Right ventricle myocardium inferior (tissue), 1 donor: ENCODE data around the gene LRCH1. TPM values are rescaled to one million over a fixed set of nuclear protein-coding genes. Genes with fewer than 3 reads are reported as not detected.

ENCODE experiments used
- ATAC-seq: fragments of 200-7000 bp; cut with Tn5 transposase; one replicate; pipeline ENCODE4 v1.9.1; 2020; ENCODE audit warnings: mild to moderate bottlenecking, moderate library complexity
- DNase-seq: peaks from one replicate; pipeline ENCODE4 v3.0.0; 2021; ENCODE audit errors: missing footprints
- intact Hi-C: fragments of 100-400 bp; cut with DNase I; formaldehyde crosslinking; loops from one replicate; pipeline ENCODE4 v1.11.0; 2022
- total RNA-seq: library from RNA; stranded (reverse); fragmentation: NEBNext Ultra II Directional; extraction: Animal tissue kit (Norgen Biotek cat#: 25700); gene quantifications from one replicate; pipeline ENCODE4 v1.2.1, GENCODE V29; 2021
- donor health status: DM: no; HTN: yes; CAD: no; lungs with severe emphysema.

LRCH1 gene
- total RNA-seq, 1 donor from 2014 or later, result 11.9 TPM

DNA sequence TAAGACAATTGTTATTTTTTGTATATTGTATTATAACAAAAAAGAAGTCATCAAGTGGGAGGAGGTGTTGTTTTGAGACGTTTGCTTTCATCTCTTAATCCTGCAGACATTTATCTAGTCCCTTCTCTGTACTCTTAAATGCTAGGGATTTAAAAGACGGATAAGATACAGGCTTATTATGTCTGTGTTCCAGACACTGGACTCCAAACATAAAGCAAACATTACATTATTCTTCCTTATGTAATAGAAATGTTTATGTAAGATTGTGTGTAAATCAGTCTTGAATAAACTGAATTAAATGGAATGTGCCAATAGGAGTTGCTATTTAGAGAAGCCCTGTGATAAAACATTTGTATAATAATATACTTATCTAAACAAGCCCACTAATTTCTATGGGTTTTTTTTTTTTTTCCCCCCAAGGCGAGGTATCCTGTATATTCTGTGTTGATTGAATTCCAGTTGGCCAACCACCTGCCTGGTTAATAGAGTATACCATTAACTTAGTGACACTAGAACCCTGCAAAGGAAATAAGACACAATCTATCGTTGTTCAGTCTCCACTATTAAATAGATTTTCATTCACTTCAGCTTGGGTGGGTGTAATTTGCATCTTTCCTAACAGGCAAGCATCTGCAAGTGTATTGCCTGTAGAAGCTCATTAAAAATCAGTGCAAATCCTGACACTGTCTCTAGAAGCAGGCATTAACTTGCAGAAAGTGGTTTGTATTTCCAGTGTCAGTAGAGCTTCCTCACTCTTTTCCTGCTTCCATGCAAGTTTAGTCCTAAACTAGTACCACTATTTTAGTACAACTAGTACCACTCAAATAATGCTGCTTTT lies 69.0 kb downstream of the LRCH1 start:
- ATAC-seq (no peak), DNase-seq (no peak)
- intact Hi-C loops, result no loop called here

DNA sequence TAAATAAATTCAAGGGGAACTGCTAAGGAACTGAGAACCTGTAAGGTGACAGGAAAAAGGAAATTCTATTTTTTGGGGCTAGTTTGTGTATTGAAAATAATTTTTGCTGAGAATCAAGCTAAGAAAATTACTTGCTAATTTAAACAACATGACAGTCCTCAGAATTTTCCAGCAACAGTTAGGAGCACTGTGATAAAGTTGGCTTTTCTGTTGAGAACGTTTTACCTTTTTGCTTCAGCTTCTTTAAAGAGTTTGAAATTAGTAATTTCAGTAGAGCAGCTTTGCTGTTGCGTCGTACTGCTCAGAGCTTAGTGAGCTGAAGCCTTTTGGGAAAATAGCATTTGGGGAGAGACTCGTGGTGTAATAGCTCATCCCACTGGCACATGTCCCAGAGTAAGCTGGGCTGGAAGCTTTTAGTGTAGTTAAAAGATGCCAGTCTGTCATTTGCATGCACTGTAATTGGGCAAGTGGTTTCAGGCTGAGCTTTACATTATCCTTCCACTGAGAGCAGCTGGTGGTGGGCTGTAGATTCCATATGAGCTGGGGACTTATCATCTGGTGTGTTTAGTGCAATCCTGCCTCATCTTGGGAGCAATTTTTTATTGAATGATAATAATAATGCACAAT lies 69.8 kb downstream of the LRCH1 start:
- ATAC-seq, result peak; percentile 88
- DNase-seq, result no peak
- intact Hi-C loops, result no loop called here

DNA sequence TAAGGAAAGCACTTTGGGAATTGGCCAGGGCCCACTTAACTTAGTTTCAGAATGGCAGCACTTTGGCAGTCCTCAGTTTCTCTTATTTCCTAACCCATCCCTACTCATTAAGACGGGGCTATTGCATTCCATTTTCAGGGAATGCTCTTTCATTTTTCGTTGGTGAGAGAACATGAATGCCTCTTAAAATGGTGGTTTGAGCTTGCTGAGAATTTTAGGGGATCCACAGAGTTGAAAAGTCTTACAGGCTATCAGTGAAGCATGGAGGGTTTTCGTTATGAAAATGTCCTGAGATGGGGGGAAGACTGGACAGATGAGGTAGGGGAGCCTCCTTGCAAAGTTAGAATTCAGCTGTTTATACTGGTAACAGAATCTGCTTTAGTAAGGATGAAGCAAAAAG lies 71.4 kb downstream of the LRCH1 start:
- no peak for DNase-seq
- no peak for ATAC-seq
- intact Hi-C loops, result no loop called here

DNA sequence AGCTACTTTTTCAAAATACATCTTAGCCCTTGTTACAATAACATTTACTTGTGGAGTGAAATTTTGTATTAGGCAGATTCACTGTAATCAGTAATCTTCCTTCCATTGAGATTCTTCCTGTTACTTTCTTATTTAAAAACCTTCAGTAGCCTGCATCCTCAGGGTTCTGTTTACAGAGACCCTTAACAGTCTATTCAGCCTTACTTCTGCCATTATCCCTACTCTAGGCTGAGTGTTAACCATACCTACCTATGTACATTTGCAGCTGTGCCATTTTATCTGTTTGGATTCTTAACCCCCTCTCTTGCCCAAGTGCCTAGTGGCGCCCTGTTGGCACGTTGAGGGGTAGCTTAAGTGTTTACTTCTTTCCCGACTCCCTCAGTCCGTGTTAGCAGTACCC lies 71.9 kb downstream of the LRCH1 start:
- intact Hi-C loops, result no loop called here
- no peak for DNase-seq
- ATAC-seq, result no peak

DNA sequence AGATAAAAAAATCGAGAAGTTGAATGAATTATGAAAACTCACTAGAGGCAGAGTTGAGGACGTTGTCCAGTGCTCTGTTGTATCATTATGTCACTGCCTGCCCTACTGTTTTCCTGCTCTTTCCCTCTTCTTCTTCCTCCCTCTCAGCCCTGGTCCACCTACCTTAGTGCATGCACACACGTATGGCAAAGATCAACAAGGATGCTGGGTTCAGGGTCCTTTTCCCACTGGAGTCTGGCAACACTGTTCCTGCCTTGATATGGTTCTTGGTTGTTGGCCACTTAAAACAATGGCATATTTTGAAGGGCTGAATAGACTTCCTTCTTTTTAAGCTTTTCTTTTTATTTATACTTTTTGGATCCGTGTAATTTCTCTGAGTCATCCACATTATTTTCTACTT lies 74.5 kb downstream of the LRCH1 start:
- ATAC-seq (no peak), DNase-seq (no peak)
- intact Hi-C loops, result no loop called here

DNA sequence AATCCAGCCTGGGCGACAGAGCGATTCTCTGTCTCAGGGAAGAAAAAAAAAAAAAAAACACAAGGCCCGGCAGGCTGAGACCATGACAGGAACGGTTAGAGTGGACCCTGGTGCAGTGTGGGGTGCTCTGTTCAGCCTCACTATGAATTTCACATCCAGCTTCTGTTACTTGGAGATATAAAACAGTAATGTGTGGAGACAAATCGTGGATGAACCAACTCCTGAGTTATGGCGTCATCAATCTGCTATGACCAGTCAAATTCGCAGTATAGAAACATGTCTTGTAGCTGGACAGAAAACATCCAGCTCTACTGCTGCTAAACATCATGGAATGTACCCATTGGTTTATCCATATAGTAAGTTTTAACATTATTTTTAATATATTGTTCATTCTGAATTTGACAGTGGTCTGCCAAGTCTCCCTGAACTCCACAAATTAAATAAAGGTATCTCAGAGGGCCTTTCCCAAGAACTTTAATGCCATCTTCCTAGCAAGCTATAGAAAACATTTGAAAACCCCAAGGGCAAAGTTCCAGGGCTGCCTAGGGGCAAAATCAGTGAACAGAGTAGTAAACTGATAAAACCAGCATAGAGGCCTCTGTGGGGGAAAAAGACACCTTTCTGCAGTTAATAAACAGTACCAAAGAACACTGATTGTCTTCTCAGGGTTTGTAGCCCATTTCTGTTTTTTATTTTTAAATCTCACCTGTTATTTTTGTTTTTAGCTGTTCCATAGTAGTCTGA lies 75.8 kb downstream of the LRCH1 start:
- ATAC-seq (no peak), DNase-seq (no peak)
- intact Hi-C loops, result no loop called here

DNA sequence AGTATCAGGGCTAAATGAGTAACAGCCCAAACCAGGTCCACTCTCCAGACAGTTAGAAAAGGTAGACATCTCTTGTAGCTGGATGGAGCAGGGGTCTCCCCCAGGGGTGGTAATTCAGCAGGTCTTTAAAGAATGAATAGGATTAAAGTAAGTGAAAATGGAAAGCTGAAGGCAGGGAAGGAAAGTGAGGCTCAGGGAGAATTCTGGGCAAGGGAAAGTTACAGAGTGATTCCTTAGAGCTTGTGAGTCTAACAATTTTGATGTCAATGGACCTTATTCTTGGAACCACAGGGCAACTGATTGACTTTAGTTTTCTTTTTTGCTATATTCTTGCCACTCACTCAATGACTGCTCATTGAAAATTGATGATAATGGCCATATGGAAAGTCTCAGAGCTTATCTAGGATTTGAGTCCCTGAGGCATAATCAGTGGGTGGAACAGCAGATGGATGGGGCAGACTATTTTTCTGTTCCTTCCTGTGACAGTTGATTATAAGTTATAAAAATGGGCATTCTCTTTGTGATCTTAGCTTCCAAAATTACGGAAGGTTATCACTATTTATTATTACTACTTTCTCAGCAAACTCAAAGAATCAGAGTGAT lies 76.9 kb downstream of the LRCH1 start:
- no peak for DNase-seq
- no peak for ATAC-seq
- intact Hi-C loops, result no loop called here

DNA sequence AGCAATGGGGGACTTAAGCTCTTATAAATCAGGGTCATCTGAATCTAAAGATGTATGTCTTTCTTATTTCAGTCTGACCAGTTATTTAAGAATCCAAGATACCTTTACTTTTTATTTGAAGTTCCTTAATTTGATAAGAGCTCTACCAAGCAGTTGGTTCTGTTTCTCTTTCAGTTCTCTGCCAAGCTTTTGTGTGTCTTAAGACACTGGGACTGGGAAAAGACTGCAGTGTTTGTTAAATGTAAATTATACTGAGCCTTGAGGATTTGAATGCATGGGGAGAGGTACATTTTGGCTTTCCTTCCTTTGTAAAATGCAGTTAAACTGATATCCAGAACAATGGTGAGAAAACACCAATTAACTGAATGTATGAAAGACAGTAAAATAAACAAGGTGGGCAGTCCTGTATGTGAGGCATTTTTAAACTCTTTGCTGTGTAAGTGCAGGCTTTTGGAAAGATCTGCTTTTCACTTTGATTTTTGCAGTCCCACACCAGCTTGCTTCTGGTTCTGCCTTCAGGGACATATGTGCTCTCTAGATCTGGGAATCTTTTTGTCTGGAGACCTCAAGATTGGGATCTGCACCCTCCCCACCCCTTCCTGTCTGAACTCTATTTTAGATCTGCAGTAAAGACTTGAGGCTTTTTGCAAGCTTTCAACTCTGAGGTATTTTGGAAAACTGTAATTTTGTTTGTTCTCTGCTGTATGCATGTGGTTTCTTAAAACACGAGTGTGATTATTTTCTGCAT lies 77.6 kb downstream of the LRCH1 start:
- intact Hi-C loops, result no loop called here
- no peak for ATAC-seq
- no peak for DNase-seq

DNA sequence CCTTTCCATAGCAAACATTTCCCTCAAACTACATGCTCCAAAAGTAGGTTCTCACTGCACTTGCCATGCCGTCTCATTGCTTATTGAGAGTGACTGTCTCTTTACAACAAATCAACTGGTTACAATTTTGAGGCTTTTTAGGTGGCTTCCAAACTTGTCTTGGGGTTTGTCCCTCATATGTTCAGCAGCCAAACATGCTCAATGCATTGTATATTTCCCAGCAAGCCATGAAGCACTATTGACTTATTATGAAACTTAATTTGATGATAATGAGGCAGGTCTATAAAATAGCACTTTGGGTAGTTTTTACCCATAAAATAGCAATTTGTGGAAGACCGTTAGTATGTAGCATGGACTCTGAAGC lies 78.2 kb downstream of the LRCH1 start:
- intact Hi-C loops, result no loop called here
- DNase-seq (no peak), ATAC-seq (no peak)

DNA sequence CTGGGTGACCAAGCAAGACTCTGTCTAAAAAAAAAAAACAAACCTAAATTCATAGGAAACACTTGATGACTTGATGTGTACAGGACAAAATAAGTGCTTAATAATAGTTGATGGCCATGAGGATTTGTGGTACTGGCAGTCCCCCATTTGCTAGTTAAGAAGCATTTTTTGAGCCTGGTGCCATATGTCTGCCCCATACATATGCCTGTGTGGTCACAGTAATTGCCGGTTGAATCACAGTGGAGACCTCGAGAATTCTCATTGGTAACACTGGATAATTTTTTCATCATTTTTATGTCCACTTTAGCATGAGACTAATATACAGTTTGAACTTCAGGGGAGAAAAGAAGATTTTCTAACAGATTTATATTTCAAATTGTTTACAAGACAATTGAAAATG lies 79.2 kb downstream of the LRCH1 start:
- intact Hi-C loops, result no loop called here
- ATAC-seq (no peak), DNase-seq (no peak)

DNA sequence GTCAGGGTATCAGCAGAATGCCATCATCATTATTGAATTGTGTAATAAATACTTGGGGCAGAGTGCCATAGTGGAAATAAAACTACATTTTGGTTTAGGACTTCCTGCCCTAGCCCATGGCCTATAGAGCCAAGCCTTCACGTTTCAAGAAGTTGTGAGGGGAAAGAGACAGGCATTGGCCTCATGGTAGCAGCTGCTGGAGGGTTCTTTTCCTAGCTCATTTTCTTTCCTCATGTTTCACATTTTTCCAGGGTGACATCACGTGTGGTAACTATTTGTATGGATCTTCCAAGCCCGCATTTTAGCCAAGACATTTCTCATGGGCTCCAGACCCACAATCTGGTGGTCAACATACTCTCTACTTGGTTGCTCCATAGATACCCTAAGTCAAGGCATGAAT lies 80.4 kb downstream of the LRCH1 start:
- DNase-seq (no peak), ATAC-seq (no peak)
- intact Hi-C loops, result no loop called here

DNA sequence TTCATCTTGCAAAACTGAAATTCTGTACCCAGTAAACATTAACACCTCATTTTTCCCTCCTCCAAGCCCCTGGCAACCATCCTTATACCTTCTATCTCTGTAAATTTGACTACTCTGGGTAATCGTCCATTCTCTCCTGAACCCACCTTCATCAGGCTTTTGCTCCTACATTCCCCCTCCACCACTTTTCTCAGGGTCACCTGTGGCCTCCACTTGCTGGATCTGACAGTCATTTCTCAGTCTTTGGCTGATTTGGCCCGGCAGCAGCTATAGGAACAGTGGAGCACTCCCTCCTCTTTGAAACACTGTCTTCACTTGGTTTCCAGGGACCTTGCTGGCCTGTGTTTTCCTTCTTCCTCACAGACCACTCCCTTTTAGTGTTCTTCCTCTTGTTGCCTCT lies 83.5 kb downstream of the LRCH1 start:
- no peak for ATAC-seq
- no peak for DNase-seq

DNA sequence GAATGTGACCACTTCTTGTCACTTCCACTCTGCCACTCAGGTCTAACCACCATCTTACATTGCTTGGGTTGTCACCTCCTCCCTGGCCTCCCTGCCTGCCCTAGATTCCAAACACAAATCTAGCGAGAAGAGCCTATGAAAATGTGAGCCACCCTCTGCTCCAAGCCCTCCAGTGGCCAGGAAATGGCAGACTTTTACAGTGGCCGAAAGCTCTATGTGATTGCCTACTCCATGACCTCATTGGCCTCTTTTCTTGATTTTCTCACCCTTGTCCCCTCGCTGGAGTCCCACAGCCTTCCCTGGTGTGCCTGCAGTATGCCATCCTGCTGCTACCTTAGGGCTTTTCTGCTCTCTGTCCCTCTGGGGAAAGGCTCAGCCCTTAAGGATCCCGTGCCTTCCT lies 84.2 kb downstream of the LRCH1 start:
- intact Hi-C loops, result no loop called here
- no peak for DNase-seq
- no peak for ATAC-seq

More for the DNA sequence above, 83.5 kb downstream of the LRCH1 start:
- intact Hi-C loops, result no loop called here

DNA sequence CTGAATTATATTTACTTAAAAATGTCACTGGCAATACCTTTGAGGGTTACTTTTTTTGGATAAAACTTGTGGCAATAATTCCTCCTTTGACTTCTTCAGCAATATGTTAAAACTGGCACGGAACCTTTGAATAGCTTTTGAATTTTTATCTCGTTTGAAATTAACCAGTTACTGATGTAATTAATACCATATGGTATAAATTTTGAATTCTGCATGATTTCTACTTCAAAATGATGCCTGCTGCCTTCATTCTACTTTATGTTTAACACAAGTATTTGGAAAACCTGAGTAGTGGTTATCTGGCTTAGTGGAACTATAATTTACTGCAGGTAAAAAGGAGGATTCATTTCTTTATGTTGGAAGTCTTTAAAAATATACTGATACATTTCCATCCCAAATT lies 85.3 kb downstream of the LRCH1 start:
- intact Hi-C loops, result no loop called here
- DNase-seq (no peak), ATAC-seq (no peak)

DNA sequence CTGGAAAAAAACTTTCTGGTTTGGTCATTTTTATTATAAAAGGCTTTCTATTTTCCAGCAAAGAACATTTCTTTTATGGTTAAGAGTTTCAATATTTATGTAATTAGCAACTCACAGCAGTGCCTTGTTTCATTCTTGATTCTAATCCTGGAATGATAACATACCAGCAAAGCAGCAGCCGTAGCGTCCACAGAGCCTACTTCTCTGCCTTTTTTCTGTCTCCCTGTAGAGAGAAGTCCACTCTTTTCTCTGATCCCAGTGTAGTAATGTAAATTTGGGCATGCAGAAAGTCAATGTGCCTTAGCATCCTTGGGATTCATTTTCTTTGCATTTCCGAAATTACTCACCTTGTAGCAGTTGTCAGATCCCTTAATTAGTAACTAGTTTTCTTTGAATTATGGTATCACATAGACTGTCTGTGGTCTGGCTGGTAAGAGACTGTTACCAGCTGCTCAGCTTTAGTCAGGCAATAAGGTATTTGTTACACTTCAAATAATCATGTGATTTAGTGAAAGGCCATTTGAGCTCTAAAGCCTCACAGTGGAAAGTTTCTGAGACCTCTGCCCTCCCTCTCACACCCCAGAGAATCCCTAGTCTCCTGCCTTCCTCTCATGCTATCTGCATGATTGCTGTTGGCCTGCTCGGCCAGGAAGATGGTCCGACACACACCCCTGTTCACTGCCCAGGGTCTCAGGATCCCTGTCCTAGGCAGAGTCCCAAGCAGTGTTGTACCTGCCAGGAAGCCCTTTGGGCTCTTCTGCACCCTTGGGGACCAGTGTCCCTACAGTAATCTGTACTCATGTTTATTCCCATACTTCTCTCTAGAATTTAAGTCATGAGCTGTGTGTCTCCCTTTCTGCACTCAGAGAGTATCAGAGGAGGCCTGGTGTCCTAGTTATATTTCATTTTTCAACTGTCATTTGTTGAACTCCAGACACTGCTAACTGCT lies 86.3 kb downstream of the LRCH1 start:
- DNase-seq (no peak), ATAC-seq (peak; percentile 9)

DNA sequence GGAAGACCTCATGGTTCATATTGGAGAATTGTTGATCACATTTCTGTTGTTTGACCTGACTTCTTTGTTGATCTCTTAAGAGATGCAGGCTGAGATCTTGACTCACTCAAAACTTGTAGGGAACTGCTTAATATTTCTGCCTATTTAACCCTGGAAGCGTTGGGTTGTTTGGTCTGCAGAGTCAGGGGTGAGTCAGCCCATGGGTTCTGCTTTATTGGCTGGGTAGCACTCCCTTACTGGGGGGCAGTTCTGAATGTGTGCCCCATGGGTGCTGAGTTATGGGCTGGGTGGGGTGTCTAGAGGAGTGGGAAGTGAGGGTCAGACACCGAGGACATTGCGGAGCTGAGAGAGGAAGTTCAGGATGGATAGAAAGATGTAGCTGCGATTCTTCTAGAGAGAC lies 87.9 kb downstream of the LRCH1 start:
- intact Hi-C loops, result no loop called here
- DNase-seq (no peak), ATAC-seq (no peak)

More for the DNA sequence above, 86.3 kb downstream of the LRCH1 start:
- intact Hi-C loops, result no loop called here

DNA sequence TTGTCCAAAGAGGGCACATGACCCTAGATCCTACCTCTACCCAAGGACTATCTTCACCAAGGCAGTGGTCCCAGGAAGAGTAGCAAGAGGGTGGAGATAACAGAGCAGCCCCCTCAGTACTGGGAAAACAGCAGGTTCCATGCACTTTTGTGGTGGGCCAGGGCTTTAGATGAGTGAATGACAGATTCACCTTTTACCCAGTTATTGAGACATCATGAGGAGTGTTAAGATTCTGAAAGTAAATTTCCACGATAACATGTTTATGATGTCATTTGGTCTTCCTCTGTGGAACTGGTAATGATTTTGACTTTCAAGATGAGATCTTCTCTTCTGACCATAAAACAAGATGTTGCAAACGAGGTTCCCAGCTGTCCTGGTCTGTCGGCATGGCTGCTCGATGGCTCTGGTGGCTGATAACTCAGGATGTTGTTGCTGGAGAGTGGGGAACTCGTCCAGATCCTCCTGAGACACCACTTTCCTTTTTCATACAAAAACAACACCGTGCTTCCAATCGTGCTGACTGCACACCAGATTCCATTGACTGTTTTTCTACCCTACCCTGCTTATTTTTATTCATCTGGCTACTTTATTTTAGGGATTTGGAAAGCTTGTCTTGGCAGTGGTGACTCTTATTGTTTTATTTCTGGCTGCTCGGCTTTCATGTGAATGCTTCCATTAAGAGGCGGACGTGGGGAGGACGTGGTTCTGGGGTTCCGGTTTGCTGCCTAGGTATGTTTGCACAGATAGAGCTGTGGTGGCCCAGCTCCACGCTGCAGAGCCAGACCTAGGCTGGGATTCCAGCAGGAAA lies 88.5 kb downstream of the LRCH1 start:
- ATAC-seq, result peak; percentile 60
- DNase-seq, result no peak
- intact Hi-C loops, result loop anchor here (2.0 kb wide), 1 partner anchor 15 kb away; no protein-coding TSS in a partner anchor
